GM12872 (cell line): Measurements from ENCODE around the gene FOXR1.

Experiments
- TF ChIP-seq, protein P1 (sequence below): IDR thresholded peaks from 3 replicates; pipeline ENCODE4 v1.5.1; 2011; ENCODE audit warnings: low read depth, mild to moderate bottlenecking, low read length, moderate library complexity; ENCODE audit not compliant: insufficient read depth

The FOXR1 gene

GRCh38 chr11:118938491-118939403 is 32.8 kb upstream of the FOXR1 start:
- TF ChIP-seq, protein P1, sequence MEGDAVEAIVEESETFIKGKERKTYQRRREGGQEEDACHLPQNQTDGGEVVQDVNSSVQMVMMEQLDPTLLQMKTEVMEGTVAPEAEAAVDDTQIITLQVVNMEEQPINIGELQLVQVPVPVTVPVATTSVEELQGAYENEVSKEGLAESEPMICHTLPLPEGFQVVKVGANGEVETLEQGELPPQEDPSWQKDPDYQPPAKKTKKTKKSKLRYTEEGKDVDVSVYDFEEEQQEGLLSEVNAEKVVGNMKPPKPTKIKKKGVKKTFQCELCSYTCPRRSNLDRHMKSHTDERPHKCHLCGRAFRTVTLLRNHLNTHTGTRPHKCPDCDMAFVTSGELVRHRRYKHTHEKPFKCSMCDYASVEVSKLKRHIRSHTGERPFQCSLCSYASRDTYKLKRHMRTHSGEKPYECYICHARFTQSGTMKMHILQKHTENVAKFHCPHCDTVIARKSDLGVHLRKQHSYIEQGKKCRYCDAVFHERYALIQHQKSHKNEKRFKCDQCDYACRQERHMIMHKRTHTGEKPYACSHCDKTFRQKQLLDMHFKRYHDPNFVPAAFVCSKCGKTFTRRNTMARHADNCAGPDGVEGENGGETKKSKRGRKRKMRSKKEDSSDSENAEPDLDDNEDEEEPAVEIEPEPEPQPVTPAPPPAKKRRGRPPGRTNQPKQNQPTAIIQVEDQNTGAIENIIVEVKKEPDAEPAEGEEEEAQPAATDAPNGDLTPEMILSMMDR, result no peak

- TF ChIP-seq, protein P1, result no peak
These were observed 32.1 kb upstream of the FOXR1 start for GRCh38 chr11:118939404-118939915.

DNA sequence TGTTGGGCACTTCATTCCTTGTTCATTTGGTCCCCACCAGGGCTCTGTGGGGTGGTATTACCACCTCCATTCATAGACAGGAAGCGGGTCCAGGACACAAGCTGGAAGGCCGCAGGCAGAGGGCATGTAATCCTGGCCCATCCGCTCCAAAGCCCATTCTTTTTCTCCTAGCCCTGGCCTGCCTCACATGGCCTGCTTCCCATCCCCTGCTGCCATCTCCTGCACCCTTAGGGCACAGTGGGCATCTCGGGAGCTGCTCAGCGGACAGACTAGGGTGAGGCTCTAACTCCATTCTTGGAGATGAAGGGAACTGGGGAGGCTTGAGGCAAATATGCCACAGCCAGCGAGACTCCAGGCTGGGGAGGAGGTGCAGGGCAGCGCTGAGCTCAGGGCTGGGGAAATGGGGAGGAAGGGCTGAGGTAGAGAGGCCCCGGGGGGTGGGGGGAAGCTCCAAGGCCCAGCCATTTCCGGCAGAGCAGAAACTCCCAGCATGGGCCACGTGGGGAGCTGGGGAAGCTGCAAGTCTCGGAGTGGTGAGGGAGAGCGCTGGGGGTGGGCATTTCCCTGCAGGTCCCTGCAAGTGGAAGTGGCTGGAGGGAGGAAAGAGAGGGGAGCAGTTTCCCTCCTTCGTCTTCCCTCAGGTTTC is 31.5 kb upstream of the FOXR1 start:
- TF ChIP-seq, protein P1, result no peak

DNA sequence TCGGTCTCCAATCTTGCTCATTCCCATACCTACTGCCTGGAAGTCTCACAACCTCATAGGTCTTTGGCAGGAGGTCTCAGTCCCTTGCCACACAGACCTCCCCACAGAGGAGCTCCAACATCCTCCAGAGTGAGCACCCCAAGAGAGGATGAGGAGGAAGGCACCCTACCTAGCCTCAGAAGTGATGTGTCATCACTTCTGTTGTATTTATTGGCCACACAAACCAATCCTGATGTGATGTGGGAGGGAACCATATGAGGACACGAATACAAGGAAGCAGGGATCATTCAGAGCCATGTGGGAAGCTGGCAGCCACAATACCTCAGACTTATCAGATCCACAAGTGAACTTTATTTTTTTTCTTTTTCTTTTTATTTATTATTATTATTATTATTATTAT is 24.5 kb upstream of the FOXR1 start:
- TF ChIP-seq, protein P1, result no peak

GRCh38 chr11:118948000-118948399 is 23.6 kb upstream of the FOXR1 start:
- TF ChIP-seq, protein P1, result no peak

- TF ChIP-seq, protein P1, result no peak
These were observed 18.3 kb upstream of the FOXR1 start for GRCh38 chr11:118953265-118953664.

- TF ChIP-seq, protein P1, result peak; percentile 98
These were observed 15.3 kb upstream of the FOXR1 start, which contains the start of gene UPK2 for GRCh38 chr11:118956094-118956846. Gene UPK2, plus strand, starts transcription at chr11:118956298. Its CDS starts 53 bp downstream, at chr11:118956351.
